Transverse colon (tissue), 3 donors: Measurements from ENCODE around the gene VPS26C.

ENCODE experiments used
- EP300 ChIP-seq: sonication (generic); formaldehyde crosslinking; IDR thresholded peaks from one replicate; pipeline ENCODE4 v1.6.1; 2017; ENCODE audit warnings: antibody characterized with exemption, low read depth
- POLR2A ChIP-seq: fragments of 450-650 bp; IDR thresholded peaks from one replicate; pipeline ENCODE4 v1.6.1; 2016; ENCODE audit warnings: antibody characterized with exemption, mild to moderate bottlenecking, moderate library complexity
- TF ChIP-seq, protein P1 (sequence below), 5 experiments: fragments of 200-600 bp in 3 of 5; fragments of 450-650 bp in 2 of 5; sonication (generic) in 3 of 5; IDR thresholded peaks; 1 replicate in 2 of 5; 2 replicates in 3 of 5; pipeline ENCODE4 v1.5.1; 2016 to 2017; ENCODE audit warnings: antibody characterized with exemption in 5 of 5, inconsistent platforms in 3 of 5, mild to moderate bottlenecking in 2 of 5, moderate library complexity in 1 of 5

DNA sequence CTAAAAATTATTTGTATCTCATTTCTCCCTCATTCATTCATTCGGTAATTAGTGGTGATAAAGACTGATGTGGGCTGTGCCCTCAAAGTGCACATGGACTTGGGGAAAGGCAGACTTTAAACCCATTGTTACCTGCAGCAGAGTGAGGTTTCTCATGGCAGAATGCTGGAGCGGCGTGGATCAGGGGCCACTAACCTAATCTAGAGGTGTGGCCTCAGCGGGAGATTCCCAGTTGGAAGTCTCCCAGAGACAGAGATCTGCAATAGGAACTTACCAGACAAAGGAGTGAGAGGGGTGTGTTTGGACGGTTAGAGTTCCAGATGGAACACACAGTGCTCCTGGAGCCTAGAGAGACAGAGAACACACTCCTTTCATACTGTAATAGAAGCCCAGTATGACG lies 73.5 kb downstream of the VPS26C start:
- TF ChIP-seq, protein P1, sequence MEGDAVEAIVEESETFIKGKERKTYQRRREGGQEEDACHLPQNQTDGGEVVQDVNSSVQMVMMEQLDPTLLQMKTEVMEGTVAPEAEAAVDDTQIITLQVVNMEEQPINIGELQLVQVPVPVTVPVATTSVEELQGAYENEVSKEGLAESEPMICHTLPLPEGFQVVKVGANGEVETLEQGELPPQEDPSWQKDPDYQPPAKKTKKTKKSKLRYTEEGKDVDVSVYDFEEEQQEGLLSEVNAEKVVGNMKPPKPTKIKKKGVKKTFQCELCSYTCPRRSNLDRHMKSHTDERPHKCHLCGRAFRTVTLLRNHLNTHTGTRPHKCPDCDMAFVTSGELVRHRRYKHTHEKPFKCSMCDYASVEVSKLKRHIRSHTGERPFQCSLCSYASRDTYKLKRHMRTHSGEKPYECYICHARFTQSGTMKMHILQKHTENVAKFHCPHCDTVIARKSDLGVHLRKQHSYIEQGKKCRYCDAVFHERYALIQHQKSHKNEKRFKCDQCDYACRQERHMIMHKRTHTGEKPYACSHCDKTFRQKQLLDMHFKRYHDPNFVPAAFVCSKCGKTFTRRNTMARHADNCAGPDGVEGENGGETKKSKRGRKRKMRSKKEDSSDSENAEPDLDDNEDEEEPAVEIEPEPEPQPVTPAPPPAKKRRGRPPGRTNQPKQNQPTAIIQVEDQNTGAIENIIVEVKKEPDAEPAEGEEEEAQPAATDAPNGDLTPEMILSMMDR (IDR thresholded peaks at IDR 0.05): no peak
- no peak for TF ChIP-seq POLR2A
- TF ChIP-seq EP300: no peak
